Astrocyte (in vitro differentiated cells and primary cell): ENCODE results near the gene KANK2. TPM values are rescaled to one million over a fixed set of nuclear protein-coding genes. Genes with fewer than 3 reads are reported as not detected.

Source experiments
- DNase-seq: peaks from one replicate; pipeline ENCODE4 v3.0.0-alpha.2; 2010; ENCODE audit warnings: low read depth
- FAIRE-seq: peaks from 2 replicates; lab custom pipeline; 2011; peaks lifted over from hg19 to GRCh38; lab: Jason Lieb, UNC
- H2AFZ ChIP-seq: 2 replicates; pipeline ENCODE4 v1.6.0; 2012; ENCODE audit warnings: low read depth, low read length, inconsistent platforms
- H3K27ac ChIP-seq: 2 replicates; pipeline ENCODE4 v1.5.1; 2011; ENCODE audit warnings: low read depth, low read length, inconsistent platforms
- H3K27me3 ChIP-seq: 2 replicates; pipeline ENCODE4 v1.6.0; 2011; ENCODE audit warnings: low read length, inconsistent platforms; ENCODE audit not compliant: insufficient read depth
- H3K36me3 ChIP-seq: 2 replicates; pipeline ENCODE4 v1.5.1; 2011; ENCODE audit warnings: low read length, inconsistent platforms; ENCODE audit not compliant: insufficient read depth
- H3K4me1 ChIP-seq: 2 replicates; pipeline ENCODE4 v1.5.1; 2011; ENCODE audit warnings: low read length, inconsistent platforms; ENCODE audit not compliant: insufficient read depth
- H3K4me2 ChIP-seq: 2 replicates; pipeline ENCODE4 v1.6.0; 2012; ENCODE audit warnings: low read length, inconsistent platforms
- H3K4me3 ChIP-seq: 2 replicates; pipeline ENCODE4 v1.5.1; 2011; ENCODE audit warnings: low read depth, mild to moderate bottlenecking, low read length, inconsistent platforms; ENCODE audit not compliant: insufficient read depth
- H3K79me2 ChIP-seq: 2 replicates; pipeline ENCODE4 v1.6.0; 2012; ENCODE audit warnings: mild to moderate bottlenecking, low read length, inconsistent platforms; ENCODE audit not compliant: insufficient read depth
- H3K9ac ChIP-seq: 2 replicates; pipeline ENCODE4 v1.6.0; 2012; ENCODE audit warnings: mild to moderate bottlenecking, low read length, inconsistent platforms
- H3K9me3 ChIP-seq: 2 replicates; pipeline ENCODE4 v1.5.1; 2012; ENCODE audit warnings: low read depth, mild to moderate bottlenecking, low read length, inconsistent platforms; ENCODE audit not compliant: insufficient read depth
- H4K20me1 ChIP-seq: 2 replicates; pipeline ENCODE4 v1.6.0; 2012; ENCODE audit warnings: low read length, inconsistent platforms; ENCODE audit not compliant: insufficient read depth
- H3K27ac Mint-ChIP-seq: one replicate; pipeline ENCODE4 v1.8.0; 2021; ENCODE audit warnings: mild to moderate bottlenecking, mixed read lengths; ENCODE audit not compliant: unreplicated experiment
- H3K27me3 Mint-ChIP-seq: one replicate; pipeline ENCODE4 v1.8.0; 2021; ENCODE audit warnings: low read depth, mixed read lengths; ENCODE audit not compliant: unreplicated experiment
- H3K36me3 Mint-ChIP-seq: one replicate; pipeline ENCODE4 v1.8.0; 2021; ENCODE audit warnings: low read depth, mixed read lengths; ENCODE audit not compliant: unreplicated experiment
- H3K4me1 Mint-ChIP-seq: one replicate; pipeline ENCODE4 v1.8.0; 2021; ENCODE audit warnings: low read depth, mixed read lengths; ENCODE audit not compliant: unreplicated experiment
- H3K4me3 Mint-ChIP-seq: one replicate; pipeline ENCODE4 v1.8.0; 2021; ENCODE audit warnings: mild to moderate bottlenecking, moderate library complexity, mixed read lengths; ENCODE audit not compliant: unreplicated experiment
- H3K9me3 Mint-ChIP-seq: one replicate; pipeline ENCODE4 v1.8.0; 2021; ENCODE audit warnings: mild to moderate bottlenecking, mixed read lengths; ENCODE audit not compliant: unreplicated experiment
- EZH2 ChIP-seq: IDR thresholded peaks from 2 replicates; pipeline ENCODE4 v1.6.1; 2012; ENCODE audit warnings: mild to moderate bottlenecking, low read length, inconsistent platforms; ENCODE audit not compliant: insufficient read depth
- total RNA-seq: library from RNA; stranded (reverse); gene quantifications from 2 replicates; pipeline ENCODE4 v1.2.1, GENCODE V29; 2021
- TF ChIP-seq, protein P1 (sequence below): IDR thresholded peaks from 2 replicates; pipeline ENCODE4 v1.5.1; 2011; ENCODE audit warnings: low read depth, mild to moderate bottlenecking, inconsistent platforms, low read length, moderate library complexity; ENCODE audit not compliant: insufficient read depth

The KANK2 gene
- total RNA-seq, 1 donor from 2014 or later, result 50.3 TPM

DNA sequence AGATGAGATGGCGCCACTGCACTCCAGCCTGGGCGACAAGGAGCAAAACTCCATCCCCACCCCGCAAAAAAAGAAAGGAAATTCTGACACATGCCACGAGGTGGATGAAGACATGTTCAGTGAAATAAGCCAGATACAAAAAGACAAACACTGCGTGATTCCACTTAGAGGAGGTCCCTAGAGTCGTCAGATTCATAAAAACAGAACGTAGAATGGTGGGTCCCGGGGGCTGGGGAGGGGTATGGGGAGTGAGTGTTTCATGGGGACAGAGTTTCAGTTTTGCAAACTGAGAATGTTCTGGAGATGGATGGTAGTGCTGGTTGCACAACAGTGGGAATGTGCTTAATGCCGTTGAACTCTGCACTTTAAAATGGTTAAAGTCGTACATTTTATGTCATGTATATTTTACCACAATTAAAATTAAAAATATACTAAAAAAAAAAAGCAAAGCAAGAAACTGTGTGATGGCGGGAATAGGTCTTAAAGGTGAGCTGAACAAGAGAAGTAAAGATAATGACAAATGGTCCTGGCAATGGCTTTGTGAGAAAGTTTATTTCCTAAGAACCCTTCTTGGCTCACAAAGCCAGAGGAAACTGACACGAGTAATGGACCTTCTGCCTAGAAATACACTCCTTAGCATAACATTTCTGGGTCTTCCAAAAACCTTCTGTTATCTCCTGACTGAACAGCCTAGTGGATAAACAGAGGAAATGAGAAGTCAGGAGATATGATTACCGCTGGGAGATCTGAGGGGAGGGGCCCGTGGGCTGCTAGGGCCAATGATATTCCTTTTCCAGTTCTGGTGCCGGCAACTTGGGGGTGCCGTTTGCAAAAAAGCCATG lies 37.5 kb downstream of the KANK2 start:
- no peak overlapping the region for H3K27ac Mint-ChIP-seq
- no peaks in the 10 kb centered on the region for H4K20me1 ChIP-seq
- no peak overlapping the region for H3K27ac ChIP-seq

DNA sequence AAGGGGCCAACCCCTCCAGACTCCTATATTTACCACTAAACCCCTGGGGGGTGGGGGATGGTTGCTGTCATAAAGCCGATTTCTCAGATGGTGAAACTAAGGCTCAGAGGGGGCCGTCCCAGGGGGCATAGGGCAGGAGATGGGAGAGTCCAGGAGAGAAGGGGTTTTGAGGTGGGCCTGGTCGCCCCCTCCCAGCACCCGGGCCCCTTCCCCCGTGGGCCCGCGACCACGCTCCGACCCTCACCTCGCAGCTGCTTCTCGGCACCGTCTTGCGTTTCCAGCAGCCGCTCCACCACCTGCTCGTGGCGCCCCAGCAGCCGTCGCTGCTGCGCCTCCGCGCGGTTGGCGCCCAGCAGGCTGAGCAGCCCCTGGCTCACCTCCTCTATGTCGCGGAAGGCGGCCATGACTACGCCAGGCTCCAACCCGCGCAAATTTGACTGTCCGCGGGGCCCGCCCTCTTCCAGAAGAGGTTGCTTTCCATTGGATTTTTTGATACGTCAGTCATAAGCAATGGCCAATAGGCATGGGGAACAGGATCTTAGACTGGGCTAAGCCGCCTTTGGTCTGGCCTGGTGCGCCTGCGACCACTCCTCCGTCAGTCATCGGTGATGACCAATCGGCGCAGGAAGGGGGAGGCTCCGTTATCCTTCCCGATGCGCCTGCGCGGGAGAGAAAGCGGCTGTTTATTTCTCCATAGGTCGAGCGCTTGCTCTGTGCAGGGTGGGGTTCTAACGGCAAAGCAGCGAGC lies 41.8 kb downstream of the KANK2 start, which contains the start of gene SPC24:
Gene SPC24, minus strand, starts transcription at position 410 of the 748 bp plus-strand sequence. Its CDS starts 6 bp downstream, at position 404.
- Mint-ChIP-seq H3K36me3 (peaks cover 3% of the 10 kb centered on the region), H3K27ac (peak within 1 kb of the TSS; percentile 62), H3K4me1 (peaks cover 10% of the 10 kb centered on the region), H3K9me3 (no peaks in the 10 kb centered on the region), H3K4me3 (peak within 1 kb of the TSS; percentile 77), H3K27me3 (no peaks in the 10 kb centered on the region)
- Histone ChIP-seq H3K4me1 (peaks cover 7% of the 10 kb centered on the region), H3K79me2 (peaks cover 40% of the 10 kb centered on the region), H3K27me3 (no peaks in the 10 kb centered on the region), H2AFZ (peak within 1 kb of the TSS; percentile 94), H3K4me3 (peak within 1 kb of the TSS; percentile 71), H3K9ac (peak within 1 kb of the TSS; percentile 80), H4K20me1 (no peaks in the 10 kb centered on the region), H3K4me2 (peak within 1 kb of the TSS; percentile 84), H3K36me3 (no peaks in the 10 kb centered on the region), H3K9me3 (no peaks in the 10 kb centered on the region), H3K27ac (peak within 1 kb of the TSS; percentile 21)
- FAIRE-seq, result peak; percentile 85
- peak; percentile 94 for DNase-seq
- no peak for TF ChIP-seq EZH2
- TF ChIP-seq, protein P1, sequence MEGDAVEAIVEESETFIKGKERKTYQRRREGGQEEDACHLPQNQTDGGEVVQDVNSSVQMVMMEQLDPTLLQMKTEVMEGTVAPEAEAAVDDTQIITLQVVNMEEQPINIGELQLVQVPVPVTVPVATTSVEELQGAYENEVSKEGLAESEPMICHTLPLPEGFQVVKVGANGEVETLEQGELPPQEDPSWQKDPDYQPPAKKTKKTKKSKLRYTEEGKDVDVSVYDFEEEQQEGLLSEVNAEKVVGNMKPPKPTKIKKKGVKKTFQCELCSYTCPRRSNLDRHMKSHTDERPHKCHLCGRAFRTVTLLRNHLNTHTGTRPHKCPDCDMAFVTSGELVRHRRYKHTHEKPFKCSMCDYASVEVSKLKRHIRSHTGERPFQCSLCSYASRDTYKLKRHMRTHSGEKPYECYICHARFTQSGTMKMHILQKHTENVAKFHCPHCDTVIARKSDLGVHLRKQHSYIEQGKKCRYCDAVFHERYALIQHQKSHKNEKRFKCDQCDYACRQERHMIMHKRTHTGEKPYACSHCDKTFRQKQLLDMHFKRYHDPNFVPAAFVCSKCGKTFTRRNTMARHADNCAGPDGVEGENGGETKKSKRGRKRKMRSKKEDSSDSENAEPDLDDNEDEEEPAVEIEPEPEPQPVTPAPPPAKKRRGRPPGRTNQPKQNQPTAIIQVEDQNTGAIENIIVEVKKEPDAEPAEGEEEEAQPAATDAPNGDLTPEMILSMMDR, result no peak

More for the DNA sequence above, 37.5 kb downstream of the KANK2 start:
- FAIRE-seq (no peak), DNase-seq (peak; percentile 30)
- no peak overlapping the region for H3K4me3 Mint-ChIP-seq
- Histone ChIP-seq H3K4me3 (no peak overlapping the region), H3K36me3 (no peaks in the 10 kb centered on the region), H3K9me3 (no peaks in the 10 kb centered on the region), H3K27me3 (no peaks in the 10 kb centered on the region), H3K9ac (no peak overlapping the region), H3K79me2 (peaks cover 8% of the 10 kb centered on the region), H3K4me2 (no peak overlapping the region), H2AFZ (no peak overlapping the region), H3K4me1 (peaks cover 6% of the 10 kb centered on the region)
- H3K4me1 Mint-ChIP-seq, result no peaks in the 10 kb centered on the region
- H3K27me3 Mint-ChIP-seq, result no peaks in the 10 kb centered on the region
- H3K36me3 Mint-ChIP-seq, result peaks cover 10% of the 10 kb centered on the region
- TF ChIP-seq EZH2, result no peak
- TF ChIP-seq, protein P1, result no peak
- no peaks in the 10 kb centered on the region for H3K9me3 Mint-ChIP-seq
